Activated CD8-positive, alpha-beta memory T cell treated with anti-CD3 and anti-CD28 coated beads, Interleukin-2, amount 50 U/mL, for 24 hours (primary cell): ENCODE results near the gene HNRNPF.
"Not testable (repeated sequence)": the region's sequence is repeated elsewhere in the genome, so short reads cannot be mapped to it uniquely, and the experiment has no call there.

Experiments used
- DNase-seq: peaks from one replicate; pipeline ENCODE4 v3.0.0-alpha.2; 2020; ENCODE audit errors: extremely low read depth

HNRNPF gene, protein sequence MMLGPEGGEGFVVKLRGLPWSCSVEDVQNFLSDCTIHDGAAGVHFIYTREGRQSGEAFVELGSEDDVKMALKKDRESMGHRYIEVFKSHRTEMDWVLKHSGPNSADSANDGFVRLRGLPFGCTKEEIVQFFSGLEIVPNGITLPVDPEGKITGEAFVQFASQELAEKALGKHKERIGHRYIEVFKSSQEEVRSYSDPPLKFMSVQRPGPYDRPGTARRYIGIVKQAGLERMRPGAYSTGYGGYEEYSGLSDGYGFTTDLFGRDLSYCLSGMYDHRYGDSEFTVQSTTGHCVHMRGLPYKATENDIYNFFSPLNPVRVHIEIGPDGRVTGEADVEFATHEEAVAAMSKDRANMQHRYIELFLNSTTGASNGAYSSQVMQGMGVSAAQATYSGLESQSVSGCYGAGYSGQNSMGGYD

DNA sequence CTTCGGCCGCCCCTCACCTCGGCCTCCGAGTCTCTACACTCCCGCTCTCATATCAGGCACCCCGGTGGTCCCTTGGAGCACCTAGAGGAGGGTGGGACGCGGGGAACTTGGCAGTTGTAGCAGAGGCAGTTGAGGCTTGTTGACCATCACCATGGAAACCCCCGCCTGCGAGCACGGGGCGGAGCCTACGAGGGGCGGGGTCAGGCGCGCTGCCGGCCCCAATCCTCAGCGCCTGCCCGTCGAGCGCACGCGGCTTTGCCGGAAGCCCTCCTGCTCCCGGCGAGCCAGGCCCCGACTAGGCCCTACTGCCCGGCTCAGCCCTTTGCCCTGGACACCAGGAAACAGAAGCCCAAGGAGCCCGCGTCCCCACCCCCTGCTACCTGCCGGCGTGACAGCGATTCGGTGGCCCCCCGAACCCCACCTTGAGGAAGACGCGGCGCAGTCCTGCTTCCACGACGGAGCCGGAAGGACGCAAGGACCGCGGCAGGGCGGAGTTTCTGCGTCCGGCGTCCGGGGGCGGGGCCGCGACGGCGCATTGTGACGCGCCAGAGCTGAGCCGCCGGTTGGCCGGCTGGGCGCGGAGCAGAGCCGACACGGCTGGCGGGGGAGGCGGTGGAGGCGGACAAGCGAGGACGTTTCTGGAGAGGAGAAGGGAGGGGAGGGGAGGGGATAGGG lies at the start of gene HNRNPF:
HNRNPF (minus strand) TSS at position 477 of the 675 bp plus-strand sequence. CDS start 21,302 bp downstream, outside the sequence.
- DNase-seq, result peak; percentile 81

- DNase-seq, result no peak
Observed at GRCh38 chr10:43458227-43458626, 49.2 kb upstream of the HNRNPF start.

DNA sequence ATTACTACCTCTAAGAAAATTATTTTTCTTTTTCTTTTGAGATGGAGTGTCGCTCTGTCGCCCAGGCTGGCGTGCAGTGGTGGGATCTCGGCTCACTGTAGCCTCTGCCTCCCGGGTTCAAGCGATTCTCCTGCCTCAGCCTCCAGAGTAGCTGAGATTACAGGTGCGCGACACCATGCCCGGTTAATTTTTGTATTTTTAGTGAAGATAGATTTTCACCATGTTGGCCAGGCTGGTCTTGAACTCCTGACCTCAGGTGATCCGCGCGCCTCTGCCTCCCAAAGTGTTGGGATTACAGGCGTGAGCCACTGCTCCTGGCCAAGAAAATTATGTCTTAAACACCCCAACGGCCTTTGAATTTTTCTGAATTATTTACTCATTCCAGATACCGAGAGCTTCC lies 47.6 kb upstream of the HNRNPF start:
- not testable (repeated sequence) for DNase-seq

DNA sequence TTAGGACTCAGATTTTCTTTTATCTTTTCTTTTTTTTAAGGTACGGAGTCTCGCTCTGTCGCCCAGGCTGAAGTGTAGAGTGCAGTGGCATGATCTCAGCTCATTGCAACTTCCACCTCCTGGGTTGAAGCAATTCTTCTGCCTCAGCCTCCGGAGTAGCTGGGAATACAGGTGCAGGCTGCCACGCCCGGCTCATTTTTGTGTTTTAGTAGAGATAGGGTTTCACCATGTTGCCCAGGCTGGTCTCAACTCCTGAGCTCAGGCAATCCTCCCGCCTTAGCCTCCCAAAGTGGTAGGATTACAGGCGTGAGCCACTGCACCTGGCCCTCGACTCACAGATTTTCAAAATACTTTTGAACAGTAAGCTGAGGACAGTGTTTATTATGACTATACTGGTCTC lies 45.0 kb upstream of the HNRNPF start:
- DNase-seq, result not testable (repeated sequence)

DNA sequence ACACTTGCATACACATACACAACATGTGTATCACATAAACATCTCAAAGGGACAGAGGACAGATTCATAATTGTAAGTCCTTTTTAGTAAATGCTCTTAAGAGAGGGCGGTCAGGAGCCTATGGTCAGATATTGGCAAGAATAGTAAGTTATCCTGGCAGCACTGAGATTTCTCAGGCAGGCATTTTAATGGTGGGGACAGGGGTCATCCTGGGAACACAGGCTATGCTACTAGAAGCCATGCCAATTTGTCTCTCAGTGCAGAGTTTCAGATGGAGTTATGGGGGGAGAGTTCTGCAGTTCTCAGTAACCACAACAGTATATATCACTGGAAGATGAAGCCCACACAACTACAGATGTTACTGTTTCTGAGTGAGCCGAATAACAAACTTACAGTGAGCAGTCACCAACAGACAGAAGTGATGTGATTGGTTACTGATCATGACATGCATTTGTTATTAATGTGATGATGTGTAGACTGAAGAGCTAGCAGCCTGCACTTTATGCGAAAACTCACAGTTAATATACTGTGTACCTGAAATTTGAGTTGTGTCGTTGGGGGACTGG lies 44.4 kb upstream of the HNRNPF start:
- no peak for DNase-seq

DNA sequence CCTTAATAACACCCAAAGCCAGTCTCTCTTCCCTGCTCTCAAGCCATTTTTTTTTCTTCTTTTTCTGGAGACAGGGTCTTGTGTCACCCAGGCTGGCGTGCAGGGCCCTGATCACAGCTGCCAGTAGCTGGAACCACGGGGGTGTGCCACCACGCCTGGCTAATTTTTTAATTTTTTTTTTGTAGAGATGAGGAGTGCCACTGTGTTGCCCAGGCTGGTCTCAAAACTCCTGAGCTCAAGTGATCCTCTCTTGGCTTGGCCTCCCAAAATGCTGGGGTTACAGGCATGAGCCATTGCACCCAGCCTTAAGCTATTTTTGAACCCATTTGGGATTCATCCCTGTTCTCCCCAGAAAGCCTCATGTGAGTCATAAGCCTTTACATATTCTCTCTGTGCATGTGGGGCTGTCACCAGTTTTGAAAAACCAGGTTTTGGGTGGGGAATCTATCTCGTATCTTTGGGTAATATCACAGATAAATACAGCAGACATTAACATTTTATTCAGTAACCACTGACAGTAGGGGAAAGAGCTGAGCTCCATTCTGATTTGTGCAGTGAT lies 43.4 kb upstream of the HNRNPF start:
- DNase-seq, result no peak

GRCh38 chr10:43448742-43449141 lies 39.8 kb upstream of the HNRNPF start:
- no peak for DNase-seq

DNA sequence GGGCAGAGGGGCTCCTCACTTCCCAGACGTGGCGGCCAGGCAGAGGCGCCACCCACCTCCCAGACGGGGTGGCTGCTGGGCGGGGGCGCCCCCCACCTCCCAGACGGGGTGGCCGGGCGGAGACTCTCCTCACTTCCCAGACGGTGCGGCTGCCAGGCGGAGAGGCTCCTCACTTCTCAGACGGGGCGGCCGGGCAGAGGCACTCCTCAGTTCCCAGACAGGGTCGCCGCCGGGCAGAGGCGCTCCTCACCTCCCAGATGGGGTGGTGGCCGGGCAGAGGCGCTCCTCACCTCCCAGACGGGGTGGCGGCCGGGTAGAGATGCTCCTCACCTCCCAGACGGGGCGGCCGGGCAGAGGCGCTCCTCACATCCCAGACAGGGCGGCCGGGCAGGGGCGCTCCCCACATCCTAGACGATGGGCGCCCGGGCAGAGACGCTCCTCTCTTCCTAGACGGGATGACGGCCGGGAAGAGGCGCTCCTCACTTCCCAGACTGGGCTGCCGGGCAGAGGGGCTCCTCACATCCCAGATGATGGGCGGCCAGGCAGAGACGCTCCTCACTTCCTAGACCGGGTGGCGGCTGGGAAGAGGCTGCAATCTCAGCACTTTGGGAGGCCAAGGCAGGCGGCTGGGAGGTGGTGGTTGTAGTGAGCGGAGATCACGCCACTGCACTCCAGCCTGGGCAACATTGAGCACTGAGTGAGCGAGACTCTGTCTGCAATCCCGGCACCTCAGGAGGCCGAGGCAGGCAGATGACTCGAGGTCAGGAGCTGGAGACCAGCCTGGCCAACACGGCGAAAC lies 37.4 kb upstream of the HNRNPF start:
- DNase-seq, result not testable (repeated sequence)

DNA sequence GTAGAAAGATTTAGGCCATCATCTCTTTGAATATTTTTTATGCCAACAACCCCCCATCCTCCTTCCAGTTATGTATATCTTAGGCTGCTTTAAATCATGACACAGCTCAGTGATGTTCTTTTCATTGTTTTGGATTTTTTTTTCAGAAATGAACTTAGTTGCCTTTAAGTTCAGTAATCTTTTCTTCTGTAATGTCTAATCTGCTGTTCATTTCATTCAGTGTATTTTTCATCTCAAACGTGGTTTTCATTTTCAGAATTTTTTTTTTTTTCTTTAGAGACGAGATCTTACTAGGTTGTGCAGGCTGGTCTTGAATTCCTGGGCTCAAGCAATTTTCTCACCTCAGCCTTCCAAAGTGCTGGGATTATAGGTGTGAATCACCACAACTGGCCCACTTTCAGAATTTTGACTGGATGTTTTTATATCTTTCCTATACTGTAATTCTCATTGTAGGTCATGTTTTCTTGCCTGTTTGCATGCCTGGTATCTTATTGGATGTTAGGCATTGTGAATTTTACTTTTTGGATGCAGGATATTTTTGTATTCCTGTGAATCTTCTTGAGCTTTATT lies 36.0 kb upstream of the HNRNPF start:
- no peak for DNase-seq

GRCh38 chr10:43444323-43444722 lies 35.3 kb upstream of the HNRNPF start:
- DNase-seq, result no peak

GRCh38 chr10:43440463-43441134 lies 31.6 kb upstream of the HNRNPF start:
- DNase-seq, result no peak

DNA sequence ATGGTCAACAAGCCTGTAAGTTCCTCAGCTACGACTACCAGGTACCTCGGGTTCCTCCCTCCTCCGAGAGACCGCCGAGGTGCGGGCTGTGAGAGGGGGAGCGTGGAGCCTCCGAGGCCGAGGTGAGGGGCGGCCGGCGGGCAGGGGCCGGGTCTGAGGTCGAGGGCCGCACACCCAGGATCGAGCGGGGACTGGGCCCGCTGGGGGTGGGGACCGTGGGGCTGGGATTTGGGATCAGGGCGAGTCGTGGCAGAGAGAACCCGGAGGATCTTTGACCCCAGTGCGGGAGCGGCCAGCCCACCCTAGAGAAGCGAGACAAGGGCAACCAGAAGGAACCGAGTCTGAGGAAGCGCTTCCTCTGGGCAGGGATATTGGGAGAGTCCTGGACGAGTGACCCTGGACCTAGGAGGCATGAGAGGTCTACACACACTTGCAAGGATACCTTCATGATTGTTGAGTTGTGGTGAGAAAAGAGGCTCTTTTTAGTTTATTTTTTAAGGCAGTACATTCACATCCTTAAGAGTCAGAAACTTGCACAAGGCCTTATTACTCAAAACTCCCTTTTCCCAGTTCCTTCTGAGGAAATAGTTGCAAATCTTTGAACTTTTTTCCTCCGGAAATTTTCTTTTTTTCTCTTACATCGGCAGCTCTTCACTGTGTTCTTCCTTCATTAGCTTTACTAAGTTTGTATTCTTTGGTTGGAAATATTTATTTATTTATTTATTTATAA lies 28.3 kb upstream of the HNRNPF start:
- no peak for DNase-seq

GRCh38 chr10:43436291-43437140 lies 27.5 kb upstream of the HNRNPF start, which contains the start of gene ZNF487:
ZNF487 (plus strand) TSS chr10:43437111; CDS start chr10:43475814, 38,703 bp downstream.
- DNase-seq, result peak; percentile 60

- no peak for DNase-seq
Observed at GRCh38 chr10:43430926-43431663, 22.1 kb upstream of the HNRNPF start.

DNA sequence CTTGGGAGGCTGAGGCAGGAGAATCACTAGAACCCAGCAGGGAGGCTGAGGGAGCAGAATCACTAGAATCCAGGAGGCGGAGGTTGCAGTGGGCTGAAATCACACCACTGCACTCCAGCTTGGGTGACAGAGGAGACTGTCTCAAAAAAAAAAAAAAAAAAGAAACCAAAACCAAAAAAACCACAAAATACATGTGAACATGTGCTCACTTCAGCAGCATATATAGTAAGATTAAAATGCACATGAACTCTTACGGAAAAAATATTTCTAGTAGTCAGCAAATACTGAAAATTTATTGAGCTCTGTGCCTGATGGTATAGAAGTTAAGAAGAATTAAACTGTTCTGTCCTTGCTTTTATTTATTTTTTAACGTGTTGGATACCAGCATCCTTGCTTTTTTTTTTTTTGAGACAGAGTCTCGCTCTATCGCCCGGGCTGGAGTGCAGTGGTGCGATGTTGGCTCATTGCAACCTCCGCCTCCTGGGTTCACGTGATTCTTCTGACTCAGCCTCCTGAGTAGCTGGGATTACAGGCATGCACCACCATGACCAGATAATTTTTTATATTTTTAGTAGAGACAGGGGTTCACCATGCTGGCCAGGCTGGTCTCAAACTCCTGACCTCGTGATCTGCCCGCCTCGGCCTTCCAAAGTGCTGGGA lies 18.3 kb upstream of the HNRNPF start:
- DNase-seq, result no peak

DNA sequence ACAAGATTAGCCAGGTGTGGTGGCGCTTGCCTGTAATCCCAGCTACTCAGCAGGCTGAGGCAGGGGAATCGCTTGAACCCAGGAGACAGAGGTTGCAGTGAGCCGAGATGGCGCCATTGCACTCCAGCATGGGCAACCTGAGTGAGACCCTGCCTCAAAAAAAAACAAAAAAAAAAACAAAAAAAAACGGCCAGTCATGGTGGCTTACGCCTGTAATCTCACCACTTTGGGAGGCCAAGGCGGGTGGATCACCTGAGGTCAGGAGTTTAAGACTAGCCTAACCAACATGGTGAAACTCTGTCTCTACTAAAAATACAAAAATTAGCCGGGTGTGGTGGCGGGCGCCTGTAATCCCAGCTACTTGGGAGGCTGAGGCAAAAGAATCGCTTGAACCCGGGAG lies 17.5 kb upstream of the HNRNPF start:
- not testable (repeated sequence) for DNase-seq

DNA sequence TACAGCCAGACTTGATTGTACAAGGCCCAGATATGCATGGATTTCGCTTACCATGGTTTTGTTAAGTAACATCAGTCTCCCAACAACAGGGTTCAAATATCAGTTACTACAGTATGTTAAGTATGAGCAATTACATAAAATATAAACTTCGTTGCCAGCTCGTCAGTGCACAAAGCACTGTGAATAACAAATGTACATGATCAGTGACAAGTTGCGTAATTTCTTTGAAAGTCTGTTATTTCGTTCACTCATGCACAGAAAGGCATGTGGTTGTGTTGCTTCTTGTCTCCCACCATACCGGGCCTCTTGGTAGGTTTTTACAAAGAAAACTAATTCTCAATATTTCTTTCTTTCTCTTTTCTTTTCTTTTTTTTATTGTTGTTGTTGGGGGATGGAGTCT lies 15.4 kb upstream of the HNRNPF start:
- DNase-seq, result no peak

- not testable (repeated sequence) for DNase-seq
Observed at GRCh38 chr10:43421944-43422343, 13.0 kb upstream of the HNRNPF start.
